ENCODE measurements around the gene AKAP12. TPM values are rescaled to one million over a fixed set of nuclear protein-coding genes. Genes with fewer than 3 reads are reported as not detected.

AKAP12 gene
- total RNA-seq, 1 experiment from 2014 or later = 90.0 TPM

DNA sequence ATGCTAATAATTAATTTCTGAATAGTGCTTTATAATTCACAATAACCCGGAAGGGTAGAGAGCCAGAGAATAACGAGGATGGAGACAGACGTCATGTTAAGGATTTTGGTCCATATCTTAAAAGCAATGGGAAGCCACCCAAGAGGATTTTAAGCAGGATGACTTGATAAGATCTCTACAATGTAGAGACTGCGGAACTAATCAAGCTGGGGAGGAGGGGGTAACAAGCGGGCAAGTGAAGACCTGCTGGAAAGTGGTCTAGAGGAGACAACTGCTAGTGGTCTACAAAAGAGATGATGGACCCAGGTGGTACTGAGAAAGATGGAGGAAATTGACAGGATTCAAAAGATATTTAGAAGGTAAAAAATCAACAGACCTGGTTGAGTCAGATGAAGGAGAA is 144.4 kb downstream of the AKAP12 start (continued):
- TF ChIP-seq, protein P1, sequence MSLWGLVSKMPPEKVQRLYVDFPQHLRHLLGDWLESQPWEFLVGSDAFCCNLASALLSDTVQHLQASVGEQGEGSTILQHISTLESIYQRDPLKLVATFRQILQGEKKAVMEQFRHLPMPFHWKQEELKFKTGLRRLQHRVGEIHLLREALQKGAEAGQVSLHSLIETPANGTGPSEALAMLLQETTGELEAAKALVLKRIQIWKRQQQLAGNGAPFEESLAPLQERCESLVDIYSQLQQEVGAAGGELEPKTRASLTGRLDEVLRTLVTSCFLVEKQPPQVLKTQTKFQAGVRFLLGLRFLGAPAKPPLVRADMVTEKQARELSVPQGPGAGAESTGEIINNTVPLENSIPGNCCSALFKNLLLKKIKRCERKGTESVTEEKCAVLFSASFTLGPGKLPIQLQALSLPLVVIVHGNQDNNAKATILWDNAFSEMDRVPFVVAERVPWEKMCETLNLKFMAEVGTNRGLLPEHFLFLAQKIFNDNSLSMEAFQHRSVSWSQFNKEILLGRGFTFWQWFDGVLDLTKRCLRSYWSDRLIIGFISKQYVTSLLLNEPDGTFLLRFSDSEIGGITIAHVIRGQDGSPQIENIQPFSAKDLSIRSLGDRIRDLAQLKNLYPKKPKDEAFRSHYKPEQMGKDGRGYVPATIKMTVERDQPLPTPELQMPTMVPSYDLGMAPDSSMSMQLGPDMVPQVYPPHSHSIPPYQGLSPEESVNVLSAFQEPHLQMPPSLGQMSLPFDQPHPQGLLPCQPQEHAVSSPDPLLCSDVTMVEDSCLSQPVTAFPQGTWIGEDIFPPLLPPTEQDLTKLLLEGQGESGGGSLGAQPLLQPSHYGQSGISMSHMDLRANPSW (CRISPR knock-in tag; conservative IDR thresholded peaks at IDR 0.05; ENCODE audit: low read depth) = no peak
- TF ChIP-seq ZNF416 (CRISPR knock-in tag; IDR thresholded peaks at IDR 0.05) (no peak), ZBTB21 (CRISPR knock-in tag; IDR thresholded peaks at IDR 0.05; ENCODE audit: borderline replicate concordance) (no peak), TP53 (CRISPR knock-in tag; IDR thresholded peaks at IDR 0.05) (no peak), SOX15 (CRISPR knock-in tag; IDR thresholded peaks at IDR 0.05) (no peak), FOXP1 (CRISPR knock-in tag; IDR thresholded peaks at IDR 0.05; ENCODE audit: borderline replicate concordance) (no peak), ZNF423 (CRISPR knock-in tag; IDR thresholded peaks at IDR 0.05) (no peak)
- TF ChIP-seq, protein P2, sequence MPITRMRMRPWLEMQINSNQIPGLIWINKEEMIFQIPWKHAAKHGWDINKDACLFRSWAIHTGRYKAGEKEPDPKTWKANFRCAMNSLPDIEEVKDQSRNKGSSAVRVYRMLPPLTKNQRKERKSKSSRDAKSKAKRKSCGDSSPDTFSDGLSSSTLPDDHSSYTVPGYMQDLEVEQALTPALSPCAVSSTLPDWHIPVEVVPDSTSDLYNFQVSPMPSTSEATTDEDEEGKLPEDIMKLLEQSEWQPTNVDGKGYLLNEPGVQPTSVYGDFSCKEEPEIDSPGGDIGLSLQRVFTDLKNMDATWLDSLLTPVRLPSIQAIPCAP (CRISPR knock-in tag; IDR thresholded peaks at IDR 0.05) = no peak

DNA sequence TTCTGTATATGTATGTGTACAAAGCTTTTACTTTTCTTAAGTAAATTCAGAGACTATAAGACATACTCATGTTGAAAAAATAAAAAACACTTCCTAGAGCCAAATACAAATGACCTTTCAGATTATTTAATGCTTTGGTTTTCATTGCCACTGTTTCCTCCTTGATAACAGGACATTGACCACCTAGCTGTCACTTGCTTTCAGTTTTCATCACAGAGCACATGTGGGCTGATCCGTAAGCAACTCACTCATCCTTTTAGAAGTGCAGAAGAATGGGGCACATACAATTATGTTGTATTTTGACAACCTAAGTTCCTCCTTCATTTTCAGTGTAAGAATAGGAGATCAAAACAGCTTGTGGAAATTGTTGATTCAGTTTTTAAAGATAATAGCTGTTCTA is 145.4 kb downstream of the AKAP12 start:
- H3K9me3 Mint-ChIP-seq = no peaks in the 10 kb centered on the region
- TF ChIP-seq, protein P3, sequence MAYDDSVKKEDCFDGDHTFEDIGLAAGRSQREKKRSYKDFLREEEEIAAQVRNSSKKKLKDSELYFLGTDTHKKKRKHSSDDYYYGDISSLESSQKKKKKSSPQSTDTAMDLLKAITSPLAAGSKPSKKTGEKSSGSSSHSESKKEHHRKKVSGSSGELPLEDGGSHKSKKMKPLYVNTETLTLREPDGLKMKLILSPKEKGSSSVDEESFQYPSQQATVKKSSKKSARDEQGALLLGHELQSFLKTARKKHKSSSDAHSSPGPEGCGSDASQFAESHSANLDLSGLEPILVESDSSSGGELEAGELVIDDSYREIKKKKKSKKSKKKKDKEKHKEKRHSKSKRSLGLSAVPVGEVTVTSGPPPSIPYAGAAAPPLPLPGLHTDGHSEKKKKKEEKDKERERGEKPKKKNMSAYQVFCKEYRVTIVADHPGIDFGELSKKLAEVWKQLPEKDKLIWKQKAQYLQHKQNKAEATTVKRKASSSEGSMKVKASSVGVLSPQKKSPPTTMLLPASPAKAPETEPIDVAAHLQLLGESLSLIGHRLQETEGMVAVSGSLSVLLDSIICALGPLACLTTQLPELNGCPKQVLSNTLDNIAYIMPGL (CRISPR knock-in tag; IDR thresholded peaks at IDR 0.05) = no peak
- no peak for TF ChIP-seq ZNF232 (CRISPR knock-in tag; IDR thresholded peaks at IDR 0.05)
- TF ChIP-seq ZNF138 (CRISPR knock-in tag; conservative IDR thresholded peaks at IDR 0.05) = no peak
- TF ChIP-seq NR2C2 (CRISPR knock-in tag; IDR thresholded peaks at IDR 0.05) = no peak
- TF ChIP-seq EMX1 (CRISPR knock-in tag; IDR thresholded peaks at IDR 0.05) = no peak
- TF ChIP-seq CBFB (CRISPR knock-in tag; IDR thresholded peaks at IDR 0.05; ENCODE audit: low read depth) = no peak
- TF ChIP-seq FOXJ3 (CRISPR knock-in tag; IDR thresholded peaks at IDR 0.05; ENCODE audit: borderline replicate concordance) = no peak
- TF ChIP-seq, protein P4, sequence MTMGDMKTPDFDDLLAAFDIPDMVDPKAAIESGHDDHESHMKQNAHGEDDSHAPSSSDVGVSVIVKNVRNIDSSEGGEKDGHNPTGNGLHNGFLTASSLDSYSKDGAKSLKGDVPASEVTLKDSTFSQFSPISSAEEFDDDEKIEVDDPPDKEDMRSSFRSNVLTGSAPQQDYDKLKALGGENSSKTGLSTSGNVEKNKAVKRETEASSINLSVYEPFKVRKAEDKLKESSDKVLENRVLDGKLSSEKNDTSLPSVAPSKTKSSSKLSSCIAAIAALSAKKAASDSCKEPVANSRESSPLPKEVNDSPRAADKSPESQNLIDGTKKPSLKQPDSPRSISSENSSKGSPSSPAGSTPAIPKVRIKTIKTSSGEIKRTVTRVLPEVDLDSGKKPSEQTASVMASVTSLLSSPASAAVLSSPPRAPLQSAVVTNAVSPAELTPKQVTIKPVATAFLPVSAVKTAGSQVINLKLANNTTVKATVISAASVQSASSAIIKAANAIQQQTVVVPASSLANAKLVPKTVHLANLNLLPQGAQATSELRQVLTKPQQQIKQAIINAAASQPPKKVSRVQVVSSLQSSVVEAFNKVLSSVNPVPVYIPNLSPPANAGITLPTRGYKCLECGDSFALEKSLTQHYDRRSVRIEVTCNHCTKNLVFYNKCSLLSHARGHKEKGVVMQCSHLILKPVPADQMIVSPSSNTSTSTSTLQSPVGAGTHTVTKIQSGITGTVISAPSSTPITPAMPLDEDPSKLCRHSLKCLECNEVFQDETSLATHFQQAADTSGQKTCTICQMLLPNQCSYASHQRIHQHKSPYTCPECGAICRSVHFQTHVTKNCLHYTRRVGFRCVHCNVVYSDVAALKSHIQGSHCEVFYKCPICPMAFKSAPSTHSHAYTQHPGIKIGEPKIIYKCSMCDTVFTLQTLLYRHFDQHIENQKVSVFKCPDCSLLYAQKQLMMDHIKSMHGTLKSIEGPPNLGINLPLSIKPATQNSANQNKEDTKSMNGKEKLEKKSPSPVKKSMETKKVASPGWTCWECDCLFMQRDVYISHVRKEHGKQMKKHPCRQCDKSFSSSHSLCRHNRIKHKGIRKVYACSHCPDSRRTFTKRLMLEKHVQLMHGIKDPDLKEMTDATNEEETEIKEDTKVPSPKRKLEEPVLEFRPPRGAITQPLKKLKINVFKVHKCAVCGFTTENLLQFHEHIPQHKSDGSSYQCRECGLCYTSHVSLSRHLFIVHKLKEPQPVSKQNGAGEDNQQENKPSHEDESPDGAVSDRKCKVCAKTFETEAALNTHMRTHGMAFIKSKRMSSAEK (CRISPR knock-in tag; IDR thresholded peaks at IDR 0.05; ENCODE audit: borderline replicate concordance) = no peak
- TF ChIP-seq TEAD4 (CRISPR knock-in tag; IDR thresholded peaks at IDR 0.05) = no peak
- TF ChIP-seq NR3C1 (CRISPR knock-in tag; conservative IDR thresholded peaks at IDR 0.05; ENCODE audit: low read depth) = no peak
- no peak for TF ChIP-seq OVOL2 (CRISPR knock-in tag; IDR thresholded peaks at IDR 0.05; ENCODE audit: borderline replicate concordance)
- no peak for TF ChIP-seq MXD4 (CRISPR knock-in tag; IDR thresholded peaks at IDR 0.05; ENCODE audit: borderline replicate concordance)
- CTCF ChIA-PET = no interaction called here
- H3K4me3 Mint-ChIP-seq = no peak overlapping the region
- peaks cover 42% of the 10 kb centered on the region for H3K4me1 Mint-ChIP-seq
- no peak for ATAC-seq
- POLR2A ChIA-PET = no interaction called here
- no peak for DNase-seq (ENCODE audit: low spot score)
- no peaks in the 10 kb centered on the region for H3K27me3 Mint-ChIP-seq (ENCODE audit: low read depth)
- H3K27ac Mint-ChIP-seq = peak overlapping the region; percentile 66; the same call in 1 of the 2 replicates
- H3K36me3 Mint-ChIP-seq = no peaks in the 10 kb centered on the region

All from WTC11 (cell line).